Loucy (cell line): Measurements from ENCODE around the gene FEM1B.

ENCODE experiments used
- H2AFZ ChIP-seq: fragments of 200-600 bp; sonication (generic); 2 replicates; pipeline ENCODE4 v1.6.0; 2016; ENCODE audit warnings: antibody characterized with exemption, mild to moderate bottlenecking, low read length, moderate library complexity
- H3F3A ChIP-seq: fragments of 200-600 bp; 2 replicates; pipeline ENCODE4 v1.6.0; 2016; ENCODE audit warnings: antibody characterized with exemption, low read depth, mild to moderate bottlenecking
- H3K27me3 ChIP-seq: fragments of 200-600 bp; sonication (generic); 2 replicates; pipeline ENCODE4 v1.6.1; 2014; ENCODE audit warnings: low read length, mild to moderate bottlenecking; ENCODE audit not compliant: insufficient read depth, poor library complexity, severe bottlenecking
- H3K36me3 ChIP-seq: fragments of 200-600 bp; sonication (generic); 2 replicates; pipeline ENCODE4 v1.6.1; 2016; ENCODE audit warnings: low read length; ENCODE audit not compliant: insufficient read depth
- H3K4me1 ChIP-seq: fragments of 200-600 bp; sonication (generic); 2 replicates; pipeline ENCODE4 v1.5.1; 2014; ENCODE audit warnings: low read length, mild to moderate bottlenecking; ENCODE audit not compliant: insufficient read depth, poor library complexity, severe bottlenecking
- H3K4me2 ChIP-seq: fragments of 200-600 bp; sonication (generic); 2 replicates; pipeline ENCODE4 v1.6.0; 2014; ENCODE audit warnings: antibody characterized with exemption, low read length, low read depth, mild to moderate bottlenecking; ENCODE audit not compliant: poor library complexity, severe bottlenecking
- H3K4me3 ChIP-seq: fragments of 200-600 bp; sonication (generic); 2 replicates; pipeline ENCODE4 v1.5.1; 2014; ENCODE audit warnings: low read length, mild to moderate bottlenecking, mixed read lengths; ENCODE audit not compliant: poor library complexity, severe bottlenecking
- H3K79me2 ChIP-seq: fragments of 200-600 bp; sonication (generic); 2 replicates; pipeline ENCODE4 v1.6.1; 2014; ENCODE audit warnings: low read length; ENCODE audit not compliant: insufficient read depth
- H3K9ac ChIP-seq: fragments of 200-600 bp; sonication (generic); 2 replicates; pipeline ENCODE4 v1.6.0; 2014; ENCODE audit warnings: mild to moderate bottlenecking, low read depth, low read length, moderate library complexity; ENCODE audit not compliant: poor library complexity, severe bottlenecking
- H3K9me2 ChIP-seq: fragments of 200-600 bp; sonication (generic); replicated peaks from 2 replicates; pipeline ENCODE4 v1.6.1; 2016; ENCODE audit warnings: low read depth, low read length, mixed read lengths
- H3K9me3 ChIP-seq: fragments of 200-600 bp; sonication (generic); 2 replicates; pipeline ENCODE4 v1.6.1; 2014; ENCODE audit warnings: mild to moderate bottlenecking, antibody characterized with exemption, low read length, low read depth; ENCODE audit not compliant: insufficient read depth
- H4K20me1 ChIP-seq: fragments of 200-600 bp; sonication (generic); 2 replicates; pipeline ENCODE4 v1.6.0; 2014; ENCODE audit warnings: antibody characterized with exemption, low read length, mild to moderate bottlenecking; ENCODE audit not compliant: insufficient read depth, poor library complexity, severe bottlenecking
- CTCF ChIP-seq: fragments of 200-600 bp; sonication (generic); conservative IDR thresholded peaks from 2 replicates; pipeline ENCODE4 v1.5.1; 2014; ENCODE audit warnings: mild to moderate bottlenecking, antibody characterized with exemption, low read length
- EZH2phosphoT487 ChIP-seq: fragments of 200-600 bp; IDR thresholded peaks from 2 replicates; pipeline ENCODE4 v1.6.1; 2018; ENCODE audit warnings: antibody characterized with exemption, mild to moderate bottlenecking, moderate library complexity, borderline replicate concordance

FEM1B gene

GRCh38 chr15:68309024-68309423, 31.5 kb downstream of the FEM1B start:
- H3K9me2 ChIP-seq, result no peaks in the 10 kb centered on the region
- no peak overlapping the region for H3K4me2 ChIP-seq
- H3K9me3 ChIP-seq, result no peaks in the 10 kb centered on the region
- no peak overlapping the region for H3K9ac ChIP-seq
- H3K4me3 ChIP-seq, result no peak overlapping the region
- H3K27me3 ChIP-seq, result no peaks in the 10 kb centered on the region
- H4K20me1 ChIP-seq, result no peaks in the 10 kb centered on the region
- no peaks in the 10 kb centered on the region for H3F3A ChIP-seq
- no peak overlapping the region for H2AFZ ChIP-seq
- no peaks in the 10 kb centered on the region for H3K36me3 ChIP-seq
- TF ChIP-seq CTCF (no peak), EZH2phosphoT487 (no peak)
- H3K79me2 ChIP-seq, result no peaks in the 10 kb centered on the region
- H3K4me1 ChIP-seq, result peaks cover 3% of the 10 kb centered on the region

- no peaks in the 10 kb centered on the region for H3K9me2 ChIP-seq
- no peaks in the 10 kb centered on the region for H4K20me1 ChIP-seq
- H3K4me3 ChIP-seq, result no peak overlapping the region
- H3K27me3 ChIP-seq, result no peaks in the 10 kb centered on the region
- H3K9me3 ChIP-seq, result no peaks in the 10 kb centered on the region
- H2AFZ ChIP-seq, result no peak overlapping the region
- H3K36me3 ChIP-seq, result no peaks in the 10 kb centered on the region
- no peak overlapping the region for H3K9ac ChIP-seq
- H3K4me1 ChIP-seq, result peaks cover 3% of the 10 kb centered on the region
- no peaks in the 10 kb centered on the region for H3F3A ChIP-seq
- no peak for TF ChIP-seq CTCF
- TF ChIP-seq EZH2phosphoT487, result no peak
- no peak overlapping the region for H3K4me2 ChIP-seq
- no peaks in the 10 kb centered on the region for H3K79me2 ChIP-seq
Measured at GRCh38 chr15:68310178-68310803, 32.7 kb downstream of the FEM1B start.

GRCh38 chr15:68310804-68311463, 33.4 kb downstream of the FEM1B start:
- TF ChIP-seq CTCF (no peak), EZH2phosphoT487 (no peak)
- Histone ChIP-seq H3K9me3 (no peaks in the 10 kb centered on the region), H3K9me2 (no peaks in the 10 kb centered on the region), H3K4me2 (no peak overlapping the region), H3K27me3 (no peaks in the 10 kb centered on the region), H4K20me1 (no peaks in the 10 kb centered on the region), H3K79me2 (no peaks in the 10 kb centered on the region), H2AFZ (no peak overlapping the region), H3K4me1 (peaks cover 3% of the 10 kb centered on the region), H3F3A (no peaks in the 10 kb centered on the region), H3K36me3 (no peaks in the 10 kb centered on the region), H3K4me3 (no peak overlapping the region), H3K9ac (no peak overlapping the region)
